GM20431 (cell line): ENCODE results near the gene DLG2.

Source experiments
- in situ Hi-C: fragments of 300-500 bp; cut with MseI, MboI; formaldehyde crosslinking; loops from one replicate; pipeline ENCODE4 v1.15.0; 2020; ENCODE audit warnings: low sequenced_read_pairs; ENCODE audit not compliant: unreplicated experiment

DLG2 gene

DNA sequence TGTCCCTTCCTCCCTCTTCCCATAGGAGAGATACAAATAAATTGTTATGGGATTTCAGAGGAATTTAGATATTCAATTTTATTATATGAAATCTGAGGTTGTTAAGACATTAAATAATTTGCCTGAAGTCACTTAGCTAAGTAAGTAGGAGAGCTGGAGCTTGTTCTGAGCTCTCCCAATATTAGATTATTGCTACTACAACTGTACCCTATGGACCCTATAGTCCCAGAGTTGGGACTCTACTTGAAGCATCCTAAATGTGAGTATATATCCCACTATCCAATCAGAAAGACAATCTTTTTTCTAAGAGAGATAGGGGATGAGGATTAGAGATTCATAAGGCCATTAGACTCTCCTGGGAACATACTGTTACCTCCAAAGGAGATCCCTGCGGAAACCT is 1130.0 kb downstream of the DLG2 start:
- in situ Hi-C loops = no loop called here

DNA sequence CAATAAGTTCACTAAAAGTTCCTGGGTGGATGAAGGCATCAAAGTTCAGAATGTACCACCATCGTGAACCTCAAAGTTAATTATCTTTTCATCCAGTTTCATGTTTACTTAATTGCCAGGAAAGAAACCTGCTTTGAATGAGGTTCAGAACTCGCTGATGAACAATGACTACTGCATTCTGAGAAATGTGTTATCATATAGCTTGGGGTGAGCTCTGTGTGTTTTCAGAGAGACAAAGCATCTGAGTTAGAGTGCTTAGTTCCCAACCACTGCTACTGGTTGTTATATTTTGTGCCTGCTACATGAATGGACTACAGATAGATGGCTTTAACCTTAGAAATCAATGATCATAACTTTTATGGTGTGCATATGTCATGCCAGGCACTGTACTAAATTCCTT is 1131.0 kb downstream of the DLG2 start:
- in situ Hi-C loops = no loop called here

GRCh38 chr11:84480131-84480530 is 1147.0 kb downstream of the DLG2 start:
- in situ Hi-C loops = no loop called here

GRCh38 chr11:84476581-84476980 is 1150.6 kb downstream of the DLG2 start:
- in situ Hi-C loops = no loop called here

GRCh38 chr11:84471501-84471900 is 1155.6 kb downstream of the DLG2 start:
- in situ Hi-C loops = no loop called here

- in situ Hi-C loops = no loop called here
Measured at GRCh38 chr11:84468235-84468634, 1158.9 kb downstream of the DLG2 start.

DNA sequence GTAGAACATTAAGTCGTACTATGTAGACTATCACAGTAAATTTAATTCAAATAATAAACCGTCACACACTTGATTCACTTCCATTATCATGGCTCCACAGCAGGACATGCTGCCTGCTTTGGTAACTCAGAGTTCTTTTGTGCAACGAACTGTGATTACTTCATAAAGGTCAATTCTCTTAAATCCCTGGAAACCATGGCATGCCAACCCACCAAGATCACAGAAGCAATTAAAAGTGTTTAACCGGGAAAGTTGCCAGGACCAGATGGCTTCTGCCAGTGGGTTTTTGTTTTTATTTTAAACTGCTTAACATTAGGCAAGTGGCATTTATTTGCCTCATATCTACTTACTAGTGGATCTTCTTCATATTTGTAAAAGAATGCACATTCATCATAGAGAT is 1162.1 kb downstream of the DLG2 start:
- in situ Hi-C loops = no loop called here

DNA sequence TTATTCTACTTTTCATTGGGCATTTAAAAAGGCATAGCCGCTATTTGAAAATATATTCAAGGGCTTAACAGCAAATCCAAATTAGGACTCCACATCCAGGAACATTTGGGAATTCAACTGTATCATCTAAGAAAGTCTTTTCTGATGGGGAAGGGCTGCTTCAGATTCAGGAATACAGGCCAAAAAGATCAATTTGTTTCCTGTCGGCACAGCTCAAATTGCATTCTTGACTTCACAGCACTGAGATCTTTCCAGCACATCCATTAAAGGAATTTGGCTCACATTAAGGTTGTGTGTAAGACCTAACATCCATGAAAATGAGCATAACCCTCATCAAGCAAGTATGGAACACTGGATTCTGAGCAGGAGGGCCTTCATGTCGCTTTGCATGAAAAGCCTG is 1171.5 kb downstream of the DLG2 start:
- in situ Hi-C loops = no loop called here

DNA sequence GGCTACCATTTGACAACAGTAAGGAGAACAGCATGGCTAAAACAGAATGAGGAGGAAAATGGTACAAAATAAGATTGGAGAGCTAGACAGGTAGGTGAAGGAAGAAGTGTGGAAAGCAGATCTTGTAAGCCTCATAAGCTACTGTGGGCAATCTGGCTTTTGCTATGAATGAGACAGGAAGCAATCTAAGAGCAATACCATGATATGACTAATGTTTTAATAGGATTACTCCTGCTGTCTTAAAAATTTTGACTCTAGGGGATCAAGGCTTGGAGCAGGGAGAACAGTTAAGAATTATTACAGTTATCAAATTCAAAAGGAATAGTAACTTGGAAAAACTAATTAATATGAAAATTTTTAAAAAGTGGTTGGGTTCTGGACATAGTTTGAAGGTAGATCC is 1174.9 kb downstream of the DLG2 start:
- in situ Hi-C loops = no loop called here

DNA sequence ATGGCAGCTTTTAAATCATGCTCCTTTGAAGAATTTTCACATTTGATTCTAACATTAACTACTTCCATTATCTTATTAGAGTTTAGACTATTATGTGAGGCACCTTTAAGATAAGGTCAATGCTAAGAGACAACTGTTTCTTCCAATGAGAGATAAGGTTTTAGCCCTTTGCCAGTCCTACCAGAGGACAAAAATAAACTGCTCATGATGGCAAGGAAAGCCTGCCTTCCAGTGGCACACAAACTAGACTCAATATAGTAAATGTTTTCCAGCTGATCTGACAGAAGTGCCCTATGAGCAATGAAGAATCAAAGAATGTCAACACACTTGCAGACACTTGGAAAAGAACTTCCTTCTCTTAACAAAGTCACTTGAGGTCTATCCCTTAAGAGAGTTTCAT is 1188.6 kb downstream of the DLG2 start:
- in situ Hi-C loops = no loop called here

DNA sequence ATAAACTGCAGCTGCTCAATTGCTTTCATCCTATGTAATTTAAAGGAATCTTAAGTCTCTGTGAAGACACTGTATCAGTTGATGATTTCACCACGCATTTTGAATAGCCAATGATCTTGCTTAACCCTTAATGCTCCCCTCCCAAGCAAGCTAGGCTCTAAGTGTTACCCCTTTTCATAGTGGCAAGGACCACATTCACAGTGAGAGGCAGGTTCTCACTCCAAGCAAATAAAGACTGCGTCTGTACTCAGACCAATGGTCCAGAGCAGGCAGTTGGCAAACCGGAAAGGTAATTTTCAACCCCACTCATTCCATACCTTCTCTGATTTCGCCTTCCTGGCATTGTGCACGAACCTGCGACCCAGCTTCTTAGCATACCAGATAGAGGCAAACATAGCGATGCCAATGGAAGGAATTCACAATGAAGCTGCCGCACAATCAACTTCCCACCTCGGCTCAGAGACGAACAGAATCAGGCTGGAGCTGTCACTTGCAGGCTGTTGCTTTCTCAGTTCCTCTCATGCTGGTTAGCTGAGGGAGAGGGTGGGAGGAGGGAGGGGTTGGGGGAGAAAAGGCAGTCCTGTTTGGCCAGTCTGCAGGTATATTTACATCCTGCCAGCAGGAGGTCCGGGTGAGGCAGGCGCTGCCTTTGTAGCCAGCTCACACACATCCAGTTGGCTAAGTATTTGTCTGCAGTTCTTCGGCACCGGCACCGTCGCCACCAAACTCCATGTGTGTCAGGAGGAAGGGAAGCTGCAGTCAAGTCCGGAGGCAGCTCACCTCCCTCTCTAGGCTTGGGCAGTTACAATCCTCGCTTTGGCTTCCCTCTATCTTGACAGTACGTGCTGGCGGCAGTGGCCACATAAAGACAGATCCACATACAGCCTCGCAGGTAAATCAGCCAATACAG is 1189.8 kb downstream of the DLG2 start:
- in situ Hi-C loops = no loop called here

DNA sequence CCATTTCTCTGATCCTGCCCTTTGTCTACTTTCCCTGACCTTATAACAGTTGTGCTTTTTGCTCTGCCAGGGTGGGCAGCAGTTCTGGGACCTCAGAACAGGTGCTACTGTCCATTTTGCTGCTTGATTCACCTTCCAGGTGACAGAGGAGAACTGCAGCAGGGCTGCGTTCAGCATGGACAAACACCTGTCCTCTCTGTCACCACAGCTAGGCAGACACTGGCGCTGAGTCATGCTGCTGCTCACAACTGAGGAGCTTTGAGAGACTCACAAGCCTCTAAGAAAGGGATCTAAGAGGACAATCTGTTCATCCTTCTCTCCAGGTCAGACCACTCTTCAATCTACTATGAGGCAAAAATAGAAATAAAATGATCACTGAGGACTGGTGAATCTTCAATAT is 1196.5 kb downstream of the DLG2 start:
- in situ Hi-C loops = no loop called here

- in situ Hi-C loops = no loop called here
Measured at GRCh38 chr11:84425673-84426072, 1201.5 kb downstream of the DLG2 start.

DNA sequence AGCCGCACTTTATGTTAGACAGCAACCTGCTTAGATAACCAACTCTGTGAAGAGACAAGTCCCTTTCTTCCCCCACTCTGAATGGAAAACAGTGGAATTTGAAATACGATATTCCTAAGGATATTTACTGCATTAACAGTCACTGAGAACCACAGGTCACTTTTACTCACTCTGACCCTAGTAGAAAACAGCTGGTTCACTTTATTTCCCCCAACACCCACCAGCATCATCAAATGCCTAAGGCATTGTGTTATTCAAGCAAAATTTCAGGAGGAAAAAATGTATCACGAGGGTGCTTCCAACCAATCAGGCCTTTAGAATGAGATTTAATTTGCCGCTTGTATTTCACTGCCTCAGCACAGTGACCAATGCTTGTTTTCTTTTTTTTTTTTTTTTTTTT is 1206.9 kb downstream of the DLG2 start:
- in situ Hi-C loops = loop anchor here (25.0 kb wide), 1 partner anchor 92 kb away; no protein-coding TSS in a partner anchor

DNA sequence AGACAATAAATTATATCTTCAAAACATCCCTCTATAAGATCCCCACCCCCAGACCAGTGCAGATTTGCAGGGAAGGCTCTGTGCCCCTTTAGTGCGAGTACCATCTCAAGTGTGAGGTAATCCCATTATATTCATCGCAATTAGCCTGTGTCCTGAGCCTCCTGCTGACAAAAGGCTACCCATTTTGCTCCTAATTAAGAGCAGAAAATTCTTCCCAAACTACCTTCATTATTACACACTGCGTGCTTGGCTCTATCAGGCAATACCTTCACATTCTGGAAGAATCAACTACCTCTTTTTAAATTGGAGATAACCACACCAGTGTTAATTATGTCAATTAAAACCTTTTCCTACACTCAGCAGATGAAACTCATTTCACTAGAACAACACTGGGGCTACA is 1207.5 kb downstream of the DLG2 start:
- in situ Hi-C loops = loop anchor here (25.0 kb wide), 1 partner anchor 93 kb away; no protein-coding TSS in a partner anchor

- in situ Hi-C loops = loop anchor here (25.0 kb wide), 1 partner anchor 97 kb away; no protein-coding TSS in a partner anchor
Measured at GRCh38 chr11:84414920-84415319, 1212.2 kb downstream of the DLG2 start.

GRCh38 chr11:84413549-84413948 is 1213.6 kb downstream of the DLG2 start:
- in situ Hi-C loops = loop anchor here (25.0 kb wide), 1 partner anchor 99 kb away; no protein-coding TSS in a partner anchor

DNA sequence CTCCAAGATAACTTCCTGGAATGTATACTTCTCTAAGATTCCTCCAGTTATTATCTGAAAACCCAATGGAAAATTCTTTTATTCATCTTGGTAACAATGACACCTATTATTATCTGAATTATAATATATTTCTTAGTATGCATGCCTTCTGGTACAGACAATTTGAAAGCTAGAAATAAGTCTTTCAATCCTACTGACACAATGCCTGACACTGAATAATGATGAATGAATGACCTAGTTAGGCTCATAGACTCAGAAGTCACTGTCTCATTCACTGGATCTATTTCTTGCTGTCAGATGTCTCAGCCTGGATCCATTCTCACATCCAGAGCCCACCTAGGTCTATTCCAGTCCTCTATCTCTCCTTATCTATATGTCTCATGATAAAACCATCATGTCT is 1214.3 kb downstream of the DLG2 start:
- in situ Hi-C loops = loop anchor here (25.0 kb wide), 1 partner anchor 99 kb away; no protein-coding TSS in a partner anchor

GRCh38 chr11:84408946-84409411 is 1218.2 kb downstream of the DLG2 start:
- in situ Hi-C loops = loop anchor here (25.0 kb wide), 1 partner anchor 103 kb away; no protein-coding TSS in a partner anchor

GRCh38 chr11:84407091-84407490 is 1220.1 kb downstream of the DLG2 start:
- in situ Hi-C loops = loop anchor here (25.0 kb wide), 1 partner anchor 105 kb away; no protein-coding TSS in a partner anchor

GRCh38 chr11:84398017-84398626 is 1229.0 kb downstream of the DLG2 start:
- in situ Hi-C loops = no loop called here
